C1 segment of cervical spinal cord (tissue), 14 donors: ENCODE measurements around the gene RRP1B.
A peak's percentile ranks its signal among the peaks of the same experiment; 100 is the strongest.
"Not testable (repeated sequence)": the region's sequence is repeated elsewhere in the genome, so short reads cannot be mapped to it uniquely, and the experiment has no call there.

ENCODE experiments used
- DNase-seq, 14 donors: peaks; one replicate each; lab custom pipeline; 2025; lab: John Stamatoyannopoulos, UW

RRP1B gene

GRCh38 chr21:43659136-43660000, at the start of gene RRP1B, which contains the start of gene HSF2BP:
RRP1B (plus strand) TSS chr21:43659560; CDS start chr21:43659665, 105 bp downstream.
HSF2BP (minus strand) TSS chr21:43659488; CDS start chr21:43658096, 1,392 bp downstream.
- DNase-seq, result peak in 13 of 14 donors; percentile 43 to 87 (median 65)

GRCh38 chr21:43611598-43612369, 47.6 kb upstream of the RRP1B start:
- DNase-seq, result peak in 5 of 14 donors; percentile 3 to 35 (median 12)

DNA sequence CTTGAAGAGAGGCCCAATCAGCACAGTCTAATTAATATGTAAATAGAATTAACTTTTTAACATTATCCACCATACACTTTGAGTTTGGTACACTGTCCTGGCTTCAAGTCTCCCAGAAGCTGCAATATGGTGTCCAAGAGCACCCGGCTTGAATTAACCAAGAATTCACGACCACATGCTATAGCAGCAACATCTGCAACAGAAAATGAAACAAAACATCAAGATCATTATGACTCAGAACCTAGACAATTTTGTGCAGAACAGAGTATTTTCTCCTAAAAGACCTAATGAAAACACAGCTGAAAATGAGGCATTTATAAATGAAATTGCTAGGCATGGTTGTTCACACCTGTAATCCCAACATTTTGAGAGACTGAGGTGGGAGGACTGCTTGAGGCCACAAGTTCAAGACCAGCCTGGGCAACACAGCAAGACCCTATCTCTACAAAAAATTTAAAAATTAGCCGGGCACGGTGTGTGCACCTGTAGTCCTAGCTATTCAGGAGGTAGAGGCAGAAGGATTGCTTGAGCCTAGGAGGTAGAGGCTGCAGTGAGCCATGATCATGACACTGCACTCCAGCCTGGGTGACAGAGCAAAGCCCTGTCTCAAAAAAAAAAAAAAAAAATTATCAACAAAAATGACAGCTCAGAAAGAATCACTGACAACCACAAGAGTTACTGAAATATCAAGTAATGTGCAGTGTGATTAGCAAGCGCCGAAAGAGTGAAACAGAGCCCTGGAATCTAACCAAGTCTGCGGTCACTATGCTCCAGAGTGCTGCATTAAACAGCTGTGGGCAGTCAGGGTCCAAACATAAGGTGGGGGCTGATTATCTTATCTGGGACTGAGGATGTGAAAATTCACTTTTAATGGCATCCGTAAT, 45.4 kb upstream of the RRP1B start:
- DNase-seq, result no peak

- DNase-seq, result no peak
Observed at GRCh38 chr21:43614839-43615238, 44.5 kb upstream of the RRP1B start.

- not testable (repeated sequence) for DNase-seq
Observed at GRCh38 chr21:43616861-43617260, 42.5 kb upstream of the RRP1B start.

GRCh38 chr21:43618940-43619339, 40.4 kb upstream of the RRP1B start:
- no peak for DNase-seq

DNA sequence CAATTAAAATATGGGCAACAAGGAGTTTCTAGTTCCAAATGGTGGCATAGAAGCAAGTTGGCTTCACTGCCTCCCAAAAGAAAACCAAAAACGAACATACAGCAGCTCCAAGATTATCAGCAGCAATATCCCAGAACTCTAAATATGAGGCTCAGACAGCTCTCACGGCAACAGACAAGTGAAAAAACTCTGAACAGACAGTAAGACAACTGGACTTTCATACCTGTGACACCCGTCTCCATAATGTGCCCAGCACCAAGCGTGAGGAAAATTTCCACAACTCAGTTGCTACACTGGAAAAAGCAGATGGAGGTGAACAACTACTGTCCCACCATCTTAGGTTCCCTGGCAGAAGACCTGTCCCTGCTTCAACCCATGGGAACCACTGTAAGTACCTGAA, 40.0 kb upstream of the RRP1B start:
- DNase-seq, result no peak

- no peak for DNase-seq
Observed at GRCh38 chr21:43619856-43620255, 39.5 kb upstream of the RRP1B start.

GRCh38 chr21:43622796-43623195, 36.6 kb upstream of the RRP1B start:
- no peak for DNase-seq

GRCh38 chr21:43623588-43623987, 35.8 kb upstream of the RRP1B start:
- no peak for DNase-seq

DNA sequence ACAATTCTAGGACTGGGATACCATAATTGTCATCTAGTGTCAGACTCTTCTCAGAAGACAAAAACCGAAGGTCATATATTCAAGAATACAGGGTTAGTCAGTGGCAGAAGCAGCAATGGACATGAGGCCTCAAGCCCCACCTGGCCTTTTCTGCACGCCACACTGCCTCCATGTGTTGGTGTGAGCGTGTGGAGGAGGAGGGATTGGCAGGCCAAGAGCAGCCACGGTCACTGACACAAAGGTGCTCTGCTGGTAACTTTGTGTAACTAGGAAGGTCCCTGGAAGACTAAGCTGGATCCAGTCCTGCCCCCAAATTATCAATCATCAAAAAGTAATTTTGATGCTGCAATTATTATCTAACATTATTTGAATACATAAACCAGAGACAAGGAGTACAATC, 35.0 kb upstream of the RRP1B start:
- DNase-seq, result no peak

DNA sequence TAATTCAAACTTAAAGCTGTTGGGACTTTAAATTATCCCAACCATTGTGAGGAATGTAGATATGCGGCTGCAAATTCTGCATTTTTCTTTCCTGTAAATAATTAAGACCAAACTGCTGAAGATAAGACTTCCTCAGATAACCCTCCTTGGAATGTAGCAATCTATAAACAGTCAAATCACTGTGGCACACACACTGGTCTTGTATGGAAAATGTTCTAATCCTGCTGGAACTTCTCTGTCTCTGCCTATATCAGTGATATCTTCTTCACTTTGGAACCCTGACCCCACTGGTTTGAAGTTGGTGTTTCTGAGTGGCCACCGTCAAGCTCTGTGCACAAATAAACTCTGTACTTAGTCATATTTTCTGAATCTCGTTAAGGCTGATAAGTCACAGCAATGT, 33.0 kb upstream of the RRP1B start:
- no peak for DNase-seq

GRCh38 chr21:43627527-43627926, 31.8 kb upstream of the RRP1B start:
- no peak for DNase-seq

- DNase-seq, result no peak
Observed at GRCh38 chr21:43631411-43632107, 27.8 kb upstream of the RRP1B start.

DNA sequence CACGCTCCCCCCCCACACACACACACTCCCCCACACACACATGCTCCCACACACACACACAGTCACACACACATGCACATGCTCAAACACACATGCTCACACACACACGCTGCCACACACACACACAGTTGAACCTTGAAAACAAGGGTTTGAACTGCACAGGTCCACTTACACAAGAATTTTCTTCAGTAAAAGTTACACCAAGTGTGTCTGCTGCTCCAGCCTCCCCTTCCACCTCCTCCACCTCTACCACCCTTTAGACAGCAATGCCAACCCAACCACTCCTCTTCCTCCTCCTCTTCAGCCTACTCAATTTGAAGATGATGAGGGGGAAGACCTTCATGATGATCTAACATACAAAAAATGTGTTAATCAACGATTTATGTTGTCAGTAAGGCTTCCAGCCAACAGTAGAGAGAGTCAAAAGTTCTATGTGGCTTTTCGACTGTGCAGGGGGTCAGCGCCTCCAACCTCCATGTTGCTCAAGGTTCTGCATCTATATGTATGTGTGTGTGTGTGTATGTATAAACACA, 26.9 kb upstream of the RRP1B start:
- DNase-seq, result no peak

GRCh38 chr21:43634618-43635017, 24.7 kb upstream of the RRP1B start:
- no peak for DNase-seq

GRCh38 chr21:43635436-43635835, 23.9 kb upstream of the RRP1B start:
- DNase-seq, result no peak

DNA sequence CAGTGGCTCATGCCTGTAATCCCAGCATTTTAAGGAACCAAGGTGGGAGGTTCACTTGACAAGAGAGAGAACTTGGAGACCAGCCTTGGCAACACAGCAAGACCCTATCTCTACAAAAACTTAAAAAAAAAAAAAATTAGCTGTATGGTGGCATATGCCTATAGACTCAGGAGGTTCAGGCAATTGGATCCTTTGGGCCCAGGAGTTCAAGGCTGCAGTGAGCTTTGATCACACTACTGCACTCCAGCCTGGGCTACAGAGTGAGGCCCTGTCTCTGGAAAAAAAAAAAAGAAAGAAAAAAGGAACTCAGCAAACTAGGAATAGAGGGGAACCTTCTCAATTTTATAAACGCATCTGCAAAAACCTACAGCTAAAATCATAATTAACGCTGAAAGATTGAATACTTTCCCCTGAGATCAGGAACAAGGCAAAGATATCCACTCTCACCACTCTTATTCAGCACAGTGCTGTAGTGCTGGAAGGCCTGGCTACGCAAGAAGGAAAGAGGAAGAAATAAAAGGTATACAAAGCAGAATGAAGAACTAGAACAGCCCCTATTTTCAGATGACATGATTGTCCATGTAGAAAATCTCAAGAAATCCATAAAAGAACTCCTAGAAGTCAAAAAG, 21.7 kb upstream of the RRP1B start:
- DNase-seq, result no peak

DNA sequence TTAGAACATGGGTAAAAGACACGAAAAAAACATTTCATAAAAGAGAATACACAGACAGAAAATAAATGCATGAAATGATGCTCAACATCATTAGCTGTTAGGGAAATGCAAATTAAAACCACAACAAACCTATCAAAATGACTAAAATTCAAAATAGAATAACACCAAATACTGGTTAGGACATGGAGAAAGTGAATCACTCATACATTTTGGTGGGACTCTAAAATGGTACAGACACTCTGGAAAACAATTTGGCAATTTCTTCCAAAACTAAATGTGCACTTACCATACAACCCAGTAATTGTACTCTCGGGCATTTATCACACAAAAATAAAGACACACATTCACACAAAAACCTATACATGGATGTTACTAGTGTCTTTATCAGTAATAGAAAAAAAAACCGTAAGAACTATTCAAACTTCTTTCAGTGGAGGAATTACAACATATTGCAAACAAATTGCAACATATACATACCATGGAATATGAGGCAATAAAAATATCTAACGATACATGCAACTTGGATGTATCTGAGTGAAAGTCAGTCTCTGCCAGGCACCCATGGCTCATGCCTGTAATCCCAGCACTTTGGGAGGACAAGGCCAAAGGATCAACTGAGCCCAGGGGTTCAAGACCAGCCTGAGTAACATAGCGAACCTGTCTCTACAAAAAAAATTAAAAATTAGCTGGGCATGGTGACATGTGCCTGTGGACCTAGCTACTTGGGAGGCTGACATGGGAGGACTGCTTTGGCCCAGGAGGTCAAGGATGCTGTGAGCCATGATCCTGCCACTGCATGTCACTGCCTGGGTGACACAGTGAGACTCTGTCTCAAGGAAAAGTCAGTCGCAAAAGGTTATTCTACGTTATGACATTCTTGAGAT, 19.6 kb upstream of the RRP1B start:
- no peak for DNase-seq
